HUES64 (cell line): ENCODE results near the gene RGS12.
"Not testable (repeated sequence)": the region's sequence is repeated elsewhere in the genome, so short reads cannot be mapped to it uniquely, and the experiment has no call there.

ENCODE experiments used
- H3K27ac ChIP-seq: 2 replicates; pipeline ENCODE4 v1.7.0; 2013; ENCODE audit warnings: low read depth, low read length, inconsistent platforms
- H3K27me3 ChIP-seq: 2 replicates; pipeline ENCODE4 v1.6.1; 2013; ENCODE audit warnings: mild to moderate bottlenecking, low read length; ENCODE audit not compliant: insufficient read depth
- H3K36me3 ChIP-seq: 2 replicates; pipeline ENCODE4 v1.6.1; 2013; ENCODE audit warnings: mild to moderate bottlenecking, low read length; ENCODE audit not compliant: insufficient read depth
- H3K4me1 ChIP-seq: 2 replicates; pipeline ENCODE4 v1.6.1; 2013; ENCODE audit warnings: mild to moderate bottlenecking, low read length, moderate library complexity; ENCODE audit not compliant: insufficient read depth
- H3K4me3 ChIP-seq: 2 replicates; pipeline ENCODE4 v1.5.1; 2013; ENCODE audit warnings: mild to moderate bottlenecking, low read length, moderate library complexity
- H3K9ac ChIP-seq: 2 replicates; pipeline ENCODE4 v1.6.1; 2013; ENCODE audit warnings: mild to moderate bottlenecking, low read depth, low read length
- H3K9me3 ChIP-seq: 2 replicates; pipeline ENCODE4 v1.6.1; 2013; ENCODE audit warnings: low read depth, low read length; ENCODE audit not compliant: insufficient read depth
- whole genome bisulfite sequencing: fragments of 150-250, 120-280 bp; methylation state at CpG from one replicate; pipeline ENCODE4 v1.1.7; 2013; ENCODE audit warnings: missing lambda C conversion rate; 5-methylcytosine and 5-hydroxymethylcytosine counted together

Gene RGS12

GRCh38 chr4:3294401-3295241, 1.8 kb downstream of the RGS12 start:
- H3K9ac ChIP-seq: 0 out of 2 replicates have a peak overlapping the region, but pooled peaks have one; percentile 92
- peak overlapping the region; percentile 69; the same call in 1 of the 2 replicates for H3K4me3 ChIP-seq
- H3K36me3 ChIP-seq: no peaks in the 10 kb centered on the region
- peaks cover 18% of the 10 kb centered on the region for H3K27me3 ChIP-seq
- peaks cover 8% of the 10 kb centered on the region; the same call in 1 of the 2 replicates for H3K4me1 ChIP-seq
- no peaks in the 10 kb centered on the region for H3K9me3 ChIP-seq
- WGBS: 91% methylated on average over 19 of the region's 19 CpGs
- no peak overlapping the region for H3K27ac ChIP-seq

- Histone ChIP-seq H3K9ac (no peak overlapping the region), H3K36me3 (no peaks in the 10 kb centered on the region), H3K9me3 (no peaks in the 10 kb centered on the region), H3K4me3 (no peak overlapping the region), H3K27ac (no peak overlapping the region), H3K4me1 (peaks cover 8% of the 10 kb centered on the region; the same call in 1 of the 2 replicates), H3K27me3 (peaks cover 8% of the 10 kb centered on the region; the same call in 1 of the 2 replicates)
- WGBS: 88% methylated on average over 12 of the region's 12 CpGs
Observed at GRCh38 chr4:3295837-3296624, 3.2 kb downstream of the RGS12 start.

- H3K36me3 ChIP-seq: no peaks in the 10 kb centered on the region
- WGBS: 89% methylated on average over 8 of the region's 8 CpGs
- peaks cover 3% of the 10 kb centered on the region; the same call in 1 of the 2 replicates for H3K27me3 ChIP-seq
- no peak overlapping the region for H3K9ac ChIP-seq
- H3K4me1 ChIP-seq: 0 out of 2 replicates have a peak, but pooled peaks cover 4% of the 10 kb centered on the region
- no peak overlapping the region for H3K27ac ChIP-seq
- no peak overlapping the region for H3K4me3 ChIP-seq
- no peaks in the 10 kb centered on the region for H3K9me3 ChIP-seq
Observed at GRCh38 chr4:3296651-3297050, 3.8 kb downstream of the RGS12 start.

GRCh38 chr4:3297066-3297859, 4.4 kb downstream of the RGS12 start:
- Histone ChIP-seq H3K9me3 (no peaks in the 10 kb centered on the region), H3K27me3 (no peaks in the 10 kb centered on the region; the same call in 1 of the 2 replicates), H3K4me3 (no peak overlapping the region), H3K27ac (no peak overlapping the region), H3K36me3 (no peaks in the 10 kb centered on the region), H3K4me1 (0 out of 2 replicates have a peak, but pooled peaks cover 4% of the 10 kb centered on the region), H3K9ac (no peak overlapping the region)
- WGBS: 91% methylated on average over 13 of the region's 13 CpGs

- peaks cover 13% of the 10 kb centered on the region; the same call in 1 of the 2 replicates for H3K4me1 ChIP-seq
- H3K36me3 ChIP-seq: no peaks in the 10 kb centered on the region
- H3K27me3 ChIP-seq: no peaks in the 10 kb centered on the region
- H3K9ac ChIP-seq: no peak overlapping the region
- 91% methylated on average over 9 of the region's 9 CpGs for WGBS
- no peaks in the 10 kb centered on the region for H3K9me3 ChIP-seq
- H3K4me3 ChIP-seq: no peak overlapping the region
- H3K27ac ChIP-seq: no peak overlapping the region
Observed at GRCh38 chr4:3299122-3299975, 6.5 kb downstream of the RGS12 start.

DNA sequence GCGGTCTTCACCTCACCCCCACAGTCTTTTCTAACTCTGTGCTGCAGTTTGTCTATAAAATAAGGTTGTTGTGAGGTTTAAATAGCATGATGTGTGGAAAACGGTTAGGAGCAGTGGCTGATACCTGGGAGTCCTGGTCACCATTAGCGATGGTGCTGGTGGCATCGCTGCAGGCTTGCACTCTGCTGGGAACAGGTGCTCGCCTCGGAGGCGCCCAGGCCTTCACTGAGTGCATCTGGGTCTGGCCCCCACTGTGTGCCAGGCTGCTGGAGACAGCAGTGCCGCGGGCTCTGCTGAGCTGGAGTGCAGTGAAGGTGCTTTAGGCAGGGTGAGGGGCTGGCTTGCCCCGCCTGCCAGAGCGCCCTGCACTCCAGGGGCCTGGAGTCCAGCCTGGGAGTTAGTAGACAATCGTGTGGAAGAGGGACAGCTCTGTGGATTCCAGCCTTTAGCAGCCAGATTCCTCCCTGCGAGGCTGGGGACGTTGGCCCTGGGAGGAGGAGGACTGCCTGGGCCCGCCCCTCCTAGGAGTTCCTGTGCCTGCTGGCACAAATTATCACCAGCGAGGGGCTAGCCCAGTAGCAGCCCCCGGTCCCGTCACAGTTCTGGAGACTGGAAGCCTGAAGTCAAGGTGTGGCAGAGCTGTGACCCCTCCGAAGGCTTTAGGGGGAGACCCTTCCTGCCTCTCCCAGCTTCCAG, 7.3 kb downstream of the RGS12 start:
- no peak overlapping the region for H3K4me3 ChIP-seq
- no peak overlapping the region for H3K27ac ChIP-seq
- no peaks in the 10 kb centered on the region for H3K36me3 ChIP-seq
- peaks cover 16% of the 10 kb centered on the region; the same call in 1 of the 2 replicates for H3K4me1 ChIP-seq
- H3K27me3 ChIP-seq: no peaks in the 10 kb centered on the region
- H3K9ac ChIP-seq: no peak overlapping the region
- WGBS: 77% methylated on average over 19 of the region's 19 CpGs
- H3K9me3 ChIP-seq: no peaks in the 10 kb centered on the region

GRCh38 chr4:3300882-3301281, 8.1 kb downstream of the RGS12 start:
- 94% methylated on average over 15 of the region's 15 CpGs for WGBS
- not testable (repeated sequence) for H3K27me3 ChIP-seq, H3K9me3 ChIP-seq, H3K36me3 ChIP-seq, H3K27ac ChIP-seq, H3K4me3 ChIP-seq, H3K9ac ChIP-seq
- peaks cover 22% of the 10 kb centered on the region; the same call in 1 of the 2 replicates for H3K4me1 ChIP-seq

DNA sequence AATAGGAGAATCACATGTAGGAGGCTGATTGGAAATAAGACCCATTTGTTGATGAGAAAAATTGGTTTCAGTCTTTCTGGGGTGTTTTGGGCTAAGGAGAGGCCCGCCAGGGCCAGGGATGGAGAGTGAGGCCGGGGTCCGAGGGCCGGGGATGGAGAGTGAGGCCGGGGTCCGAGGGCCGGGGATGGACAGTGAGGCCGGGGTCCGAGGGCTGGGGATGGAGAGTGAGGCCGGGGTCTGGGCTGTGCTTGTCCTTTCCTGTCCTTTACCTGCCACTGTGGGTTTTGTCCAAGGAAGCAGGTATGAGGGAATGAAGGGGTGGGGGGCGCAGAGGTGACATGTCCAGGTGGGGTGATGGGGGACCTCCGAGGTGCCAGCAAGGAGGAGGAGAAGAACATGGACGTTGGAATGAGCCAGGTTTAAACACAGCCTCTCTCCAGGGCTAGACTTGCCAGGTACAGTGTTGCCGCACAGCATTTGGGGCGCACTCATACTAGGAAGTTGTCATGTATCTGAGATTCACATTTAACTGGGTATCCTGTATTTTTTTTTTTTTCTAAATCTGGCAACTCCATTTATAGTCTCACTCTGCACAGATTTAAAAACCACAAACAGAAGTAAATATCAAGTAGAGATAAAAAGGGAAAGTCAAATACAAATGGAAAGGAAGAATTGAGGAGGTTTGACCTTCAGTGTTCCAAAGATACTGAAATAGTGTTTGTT, 8.8 kb downstream of the RGS12 start:
- no peak overlapping the region for H3K4me3 ChIP-seq
- H3K36me3 ChIP-seq: no peaks in the 10 kb centered on the region
- H3K27ac ChIP-seq: no peak overlapping the region
- H3K27me3 ChIP-seq: no peaks in the 10 kb centered on the region
- peaks cover 24% of the 10 kb centered on the region; the same call in 1 of the 2 replicates for H3K4me1 ChIP-seq
- H3K9me3 ChIP-seq: no peaks in the 10 kb centered on the region
- no peak overlapping the region for H3K9ac ChIP-seq
- 96% methylated on average over 15 of the region's 15 CpGs for WGBS

DNA sequence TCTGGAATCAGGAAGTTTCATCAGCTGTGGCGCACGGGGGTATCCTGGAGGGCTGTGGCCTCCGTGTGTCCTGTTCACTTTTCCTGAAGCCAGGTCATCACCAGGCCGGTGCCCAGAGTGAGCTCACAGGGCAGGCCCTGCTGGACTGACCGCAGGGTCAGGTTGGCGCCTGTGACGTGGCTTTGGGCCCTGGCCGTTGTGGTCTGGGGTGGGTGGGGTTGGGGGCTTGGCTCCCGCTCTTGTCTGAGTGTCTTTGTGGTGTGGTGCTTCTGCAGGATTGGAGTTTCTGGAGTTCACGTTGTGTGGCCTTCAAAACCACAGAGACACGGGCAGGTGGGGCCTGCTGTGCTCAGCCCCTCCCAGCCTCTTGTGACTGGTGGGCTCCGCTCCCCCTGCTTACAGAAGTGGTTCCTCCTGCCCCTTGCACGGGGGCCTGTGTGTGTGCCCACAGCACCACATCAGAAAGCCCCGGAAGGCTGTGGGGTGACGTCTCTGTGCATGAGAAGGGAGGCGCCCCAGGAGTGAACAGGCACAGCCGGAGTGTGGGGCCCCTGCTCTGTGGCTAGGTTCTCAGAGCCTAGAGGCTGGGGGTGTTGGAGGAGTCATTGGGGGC, 9.5 kb downstream of the RGS12 start:
- no peak overlapping the region for H3K9ac ChIP-seq
- WGBS: 92% methylated on average over 17 of the region's 17 CpGs

More for the DNA sequence above, 9.5 kb downstream of the RGS12 start:
- Histone ChIP-seq H3K36me3 (no peaks in the 10 kb centered on the region), H3K4me3 (no peak overlapping the region), H3K27me3 (no peaks in the 10 kb centered on the region), H3K4me1 (peaks cover 19% of the 10 kb centered on the region; the same call in 1 of the 2 replicates), H3K9me3 (no peaks in the 10 kb centered on the region), H3K27ac (no peak overlapping the region)
